DND-41 (cell line): ENCODE data around the gene XYLT1.

Source experiments
- EZH2 ChIP-seq: IDR thresholded peaks from 3 replicates; pipeline ENCODE4 v1.6.1; 2012; ENCODE audit warnings: borderline replicate concordance, low read depth, mild to moderate bottlenecking, moderate library complexity, low read length, inconsistent platforms; ENCODE audit not compliant: severe bottlenecking
- TF ChIP-seq, protein P1 (sequence below): IDR thresholded peaks from 2 replicates; pipeline ENCODE4 v1.5.1; 2012; ENCODE audit warnings: borderline replicate concordance, low read length, moderate library complexity, mild to moderate bottlenecking; ENCODE audit not compliant: poor library complexity, severe bottlenecking; ENCODE audit errors: extremely low read depth

DNA sequence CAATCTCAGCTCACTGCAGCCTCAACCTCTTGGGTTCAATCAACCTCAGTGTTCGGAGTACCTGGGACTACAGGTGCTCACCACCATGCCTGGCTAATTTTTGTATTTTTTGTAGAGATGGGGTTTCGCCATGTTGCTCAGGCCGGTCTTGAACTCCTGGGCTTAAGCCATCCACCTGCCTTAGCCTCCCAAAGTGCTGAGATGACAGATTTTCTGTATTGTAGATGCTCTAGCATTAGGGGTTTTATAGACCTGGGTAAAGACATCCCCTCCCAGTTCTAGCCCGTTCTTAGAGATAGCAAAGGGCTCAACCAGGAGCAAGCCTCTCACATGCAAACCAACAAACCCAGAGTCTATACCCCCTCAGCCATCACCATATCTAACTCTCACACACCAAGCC, 57.3 kb downstream of the XYLT1 start:
- no peak for TF ChIP-seq EZH2
- TF ChIP-seq, protein P1, sequence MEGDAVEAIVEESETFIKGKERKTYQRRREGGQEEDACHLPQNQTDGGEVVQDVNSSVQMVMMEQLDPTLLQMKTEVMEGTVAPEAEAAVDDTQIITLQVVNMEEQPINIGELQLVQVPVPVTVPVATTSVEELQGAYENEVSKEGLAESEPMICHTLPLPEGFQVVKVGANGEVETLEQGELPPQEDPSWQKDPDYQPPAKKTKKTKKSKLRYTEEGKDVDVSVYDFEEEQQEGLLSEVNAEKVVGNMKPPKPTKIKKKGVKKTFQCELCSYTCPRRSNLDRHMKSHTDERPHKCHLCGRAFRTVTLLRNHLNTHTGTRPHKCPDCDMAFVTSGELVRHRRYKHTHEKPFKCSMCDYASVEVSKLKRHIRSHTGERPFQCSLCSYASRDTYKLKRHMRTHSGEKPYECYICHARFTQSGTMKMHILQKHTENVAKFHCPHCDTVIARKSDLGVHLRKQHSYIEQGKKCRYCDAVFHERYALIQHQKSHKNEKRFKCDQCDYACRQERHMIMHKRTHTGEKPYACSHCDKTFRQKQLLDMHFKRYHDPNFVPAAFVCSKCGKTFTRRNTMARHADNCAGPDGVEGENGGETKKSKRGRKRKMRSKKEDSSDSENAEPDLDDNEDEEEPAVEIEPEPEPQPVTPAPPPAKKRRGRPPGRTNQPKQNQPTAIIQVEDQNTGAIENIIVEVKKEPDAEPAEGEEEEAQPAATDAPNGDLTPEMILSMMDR: no peak
